ENCODE results near the gene AKIP1. TPM values are rescaled to one million over a fixed set of nuclear protein-coding genes. Genes with fewer than 3 reads are reported as not detected.
"Not testable (repeated sequence)": the region's sequence is repeated elsewhere in the genome, so short reads cannot be mapped to it uniquely, and the experiment has no call there.

AKIP1 gene
- total RNA-seq, 1 experiment from 2014 or later: 28.7 TPM

- H3K36me3 Mint-ChIP-seq (ENCODE audit: insufficient read depth, unreplicated experiment): no peaks in the 10 kb centered on the region
- H3K9me3 Mint-ChIP-seq (ENCODE audit: unreplicated experiment): no peaks in the 10 kb centered on the region
- H3K27ac Mint-ChIP-seq (ENCODE audit: unreplicated experiment): peak within 1 kb of the TSS; percentile 55
- H3K4me1 Mint-ChIP-seq (ENCODE audit: low read depth, unreplicated experiment): peaks cover 10% of the 10 kb centered on the region
- Histone ChIP-seq H3K27me3 (replicated peaks; ENCODE audit: control insufficient read depth, insufficient read depth, low read length) (no peaks in the 10 kb centered on the region), H3K4me1 (peaks cover 26% of the 10 kb centered on the region), H3K9me3 (no peaks in the 10 kb centered on the region), H3K36me3 (ENCODE audit: control insufficient read depth, insufficient read depth, low read length) (no peaks in the 10 kb centered on the region), H3K4me3 (ENCODE audit: low read depth, low read length) (no peak within 1 kb of the TSS)
- H3K4me3 Mint-ChIP-seq (ENCODE audit: unreplicated experiment): no peak within 1 kb of the TSS
- no peak for DNase-seq
- intact Hi-C loops (cut with micrococcal nuclease; ENCODE audit: unreplicated experiment): no loop called here
- no peak for TF ChIP-seq CTCF (IDR thresholded peaks at IDR 0.05; ENCODE audit: insufficient read depth in 1 of 2, low read depth in 1 of 2, low read length in 1 of 2, severe bottlenecking in 1 of 2, unreplicated experiment in 1 of 2)
- ChIA-PET POLR2A (no interaction called here), CTCF (no interaction called here)
- no peaks in the 10 kb centered on the region for H3K27me3 Mint-ChIP-seq (ENCODE audit: insufficient read depth, unreplicated experiment)
- BruUV-seq (replicated peaks): no TSS peak
Observed at GRCh38 chr11:8932564-8933180, 21.7 kb downstream of the AKIP1 start, which contains the start of gene C11orf16. TSS of gene C11orf16 (minus strand) at chr11:8932947. CDS start at chr11:8932308, 639 bp downstream.

GRCh38 chr11:8933931-8934330 is 22.9 kb downstream of the AKIP1 start:
- peak in 1 of 2 experiments; percentile 22 for TF ChIP-seq CTCF (IDR thresholded peaks at IDR 0.05; ENCODE audit: insufficient read depth in 1 of 2, low read depth in 1 of 2, low read length in 1 of 2, severe bottlenecking in 1 of 2, unreplicated experiment in 1 of 2)
- no peaks in the 10 kb centered on the region for H3K27me3 ChIP-seq (replicated peaks; ENCODE audit: control insufficient read depth, insufficient read depth, low read length)
- Mint-ChIP-seq H3K27me3 (ENCODE audit: insufficient read depth, unreplicated experiment) (no peaks in the 10 kb centered on the region), H3K4me1 (ENCODE audit: low read depth, unreplicated experiment) (peaks cover 10% of the 10 kb centered on the region), H3K9me3 (ENCODE audit: unreplicated experiment) (no peaks in the 10 kb centered on the region), H3K36me3 (ENCODE audit: insufficient read depth, unreplicated experiment) (no peaks in the 10 kb centered on the region), H3K4me3 (ENCODE audit: unreplicated experiment) (peak overlapping the region; percentile 79), H3K27ac (ENCODE audit: unreplicated experiment) (no peak overlapping the region)
- CTCF ChIA-PET: no interaction called here
- DNase-seq: no peak
- no peaks in the 10 kb centered on the region for H3K36me3 ChIP-seq (ENCODE audit: control insufficient read depth, insufficient read depth, low read length)
- BruUV-seq (replicated peaks): no TSS peak
- intact Hi-C loops (cut with micrococcal nuclease; ENCODE audit: unreplicated experiment): loop anchor here (2.0 kb wide), 1 partner anchor 17 kb away; no protein-coding TSS in a partner anchor
- H3K9me3 ChIP-seq: no peaks in the 10 kb centered on the region
- peaks cover 26% of the 10 kb centered on the region for H3K4me1 ChIP-seq
- H3K4me3 ChIP-seq (ENCODE audit: low read depth, low read length): no peak overlapping the region
- POLR2A ChIA-PET: no interaction called here

- TSS peak; percentile 89 for BruUV-seq (replicated peaks)
- Mint-ChIP-seq H3K4me3 (ENCODE audit: unreplicated experiment) (peak overlapping the region; percentile 79), H3K9me3 (ENCODE audit: unreplicated experiment) (no peaks in the 10 kb centered on the region), H3K36me3 (ENCODE audit: insufficient read depth, unreplicated experiment) (no peaks in the 10 kb centered on the region), H3K4me1 (ENCODE audit: low read depth, unreplicated experiment) (peaks cover 10% of the 10 kb centered on the region), H3K27me3 (ENCODE audit: insufficient read depth, unreplicated experiment) (no peaks in the 10 kb centered on the region), H3K27ac (ENCODE audit: unreplicated experiment) (peak overlapping the region; percentile 85)
- POLR2A ChIA-PET: interaction anchor here (1.4 kb wide), 1 partner anchor 29 kb away, joined by 7 read pairs; the partner anchor contains the start of gene TMEM9B
- peak; percentile 74 to 78 for DNase-seq
- no peaks in the 10 kb centered on the region for H3K36me3 ChIP-seq (ENCODE audit: control insufficient read depth, insufficient read depth, low read length)
- H3K27me3 ChIP-seq (replicated peaks; ENCODE audit: control insufficient read depth, insufficient read depth, low read length): no peaks in the 10 kb centered on the region
- peaks cover 4% of the 10 kb centered on the region; the same call in 1 of the 2 replicates for H3K9me3 ChIP-seq
- intact Hi-C loops (cut with micrococcal nuclease; ENCODE audit: unreplicated experiment): loop anchor here (1.0 to 2.0 kb wide), 2 partner anchors 18 to 24 kb away; no protein-coding TSS in a partner anchor
- H3K4me3 ChIP-seq (ENCODE audit: low read depth, low read length): peak overlapping the region; percentile 23
- no peak for TF ChIP-seq CTCF (IDR thresholded peaks at IDR 0.05; ENCODE audit: insufficient read depth in 1 of 2, low read depth in 1 of 2, low read length in 1 of 2, severe bottlenecking in 1 of 2, unreplicated experiment in 1 of 2)
- H3K4me1 ChIP-seq: peaks cover 22% of the 10 kb centered on the region
- CTCF ChIA-PET: interaction anchor here (0.5 to 2.0 kb wide), 6 partner anchors 9 to 203 kb away, joined by 3 to 9 read pairs (median 6); no protein-coding TSS in a partner anchor
Observed at GRCh38 chr11:8934742-8935488, 23.9 kb downstream of the AKIP1 start.

- Mint-ChIP-seq H3K4me1 (ENCODE audit: low read depth, unreplicated experiment) (peaks cover 10% of the 10 kb centered on the region), H3K27ac (ENCODE audit: unreplicated experiment) (peak overlapping the region; percentile 85)
- H3K4me3 ChIP-seq (ENCODE audit: low read depth, low read length); H3K27me3 ChIP-seq (replicated peaks; ENCODE audit: control insufficient read depth, insufficient read depth, low read length); DNase-seq; H3K9me3 ChIP-seq; BruUV-seq (replicated peaks); H3K4me3 Mint-ChIP-seq (ENCODE audit: unreplicated experiment); H3K36me3 Mint-ChIP-seq (ENCODE audit: insufficient read depth, unreplicated experiment); H3K9me3 Mint-ChIP-seq (ENCODE audit: unreplicated experiment); H3K36me3 ChIP-seq (ENCODE audit: control insufficient read depth, insufficient read depth, low read length); H3K27me3 Mint-ChIP-seq (ENCODE audit: insufficient read depth, unreplicated experiment): not testable (repeated sequence)
- intact Hi-C loops (cut with micrococcal nuclease; ENCODE audit: unreplicated experiment): loop anchor here (1.0 to 2.0 kb wide), 2 partner anchors 19 to 24 kb away; no protein-coding TSS in a partner anchor
- ChIA-PET CTCF (interaction anchor here (1.5 to 2.0 kb wide), 3 partner anchors 21 to 202 kb away, joined by 6 to 9 read pairs (median 7); no protein-coding TSS in a partner anchor), POLR2A (interaction anchor here (1.4 kb wide), 1 partner anchor 29 kb away, joined by 7 read pairs; the partner anchor contains the start of gene TMEM9B)
- peaks cover 22% of the 10 kb centered on the region for H3K4me1 ChIP-seq
Observed at GRCh38 chr11:8935789-8936188, 24.8 kb downstream of the AKIP1 start.
